Peyer's patch (tissue), 4 donors: ENCODE data around the gene RAB8A.

Source experiments
- CTCF ChIP-seq, 6 experiments: fragments of 450-650 bp in 4 of 6; fragments of 200-600 bp in 2 of 6; sonication (generic) in 1 of 6; IDR thresholded peaks; one replicate each; pipeline ENCODE4 v1.5.1; 2017 to 2019; ENCODE audit warnings: antibody characterized with exemption in 6 of 6, mild to moderate bottlenecking in 3 of 6, moderate library complexity in 1 of 6
- POLR2A ChIP-seq, 2 donors: fragments of 450-650 bp; IDR thresholded peaks; one replicate each; pipeline ENCODE4 v1.5.1; 2017; ENCODE audit warnings: antibody characterized with exemption in 2 of 2, mild to moderate bottlenecking in 2 of 2, moderate library complexity in 2 of 2

- TF ChIP-seq CTCF (IDR thresholded peaks at IDR 0.05): no peak
- TF ChIP-seq POLR2A (IDR thresholded peaks at IDR 0.05): no peak
Measured at GRCh38 chr19:16160445-16160942, 48.8 kb downstream of the RAB8A start.
